GM12892 (cell line): ENCODE measurements around the gene CD160.

Experiments
- POLR2A ChIP-seq: IDR thresholded peaks from 2 replicates; pipeline ENCODE4 v1.6.1; 2011; ENCODE audit warnings: low read depth, low read length, control low read depth
- POLR2AphosphoS5 ChIP-seq: IDR thresholded peaks from 2 replicates; pipeline ENCODE4 v1.6.1; 2011; ENCODE audit warnings: low read depth, low read length, control low read depth
- TAF1 ChIP-seq: IDR thresholded peaks from 2 replicates; pipeline ENCODE4 v1.6.1; 2011; ENCODE audit warnings: low read depth, mild to moderate bottlenecking, control low read depth, low read length, borderline replicate concordance

- no peak for TF ChIP-seq POLR2AphosphoS5
- TF ChIP-seq POLR2A = no peak
- TF ChIP-seq TAF1 = no peak
These were observed 38.8 kb downstream of the CD160 start for GRCh38 chr1:145758116-145758515.
